ENCODE results near the gene CLEC3A.
A peak's percentile ranks its signal among the peaks of the same experiment; 100 is the strongest.

CLEC3A gene

DNA sequence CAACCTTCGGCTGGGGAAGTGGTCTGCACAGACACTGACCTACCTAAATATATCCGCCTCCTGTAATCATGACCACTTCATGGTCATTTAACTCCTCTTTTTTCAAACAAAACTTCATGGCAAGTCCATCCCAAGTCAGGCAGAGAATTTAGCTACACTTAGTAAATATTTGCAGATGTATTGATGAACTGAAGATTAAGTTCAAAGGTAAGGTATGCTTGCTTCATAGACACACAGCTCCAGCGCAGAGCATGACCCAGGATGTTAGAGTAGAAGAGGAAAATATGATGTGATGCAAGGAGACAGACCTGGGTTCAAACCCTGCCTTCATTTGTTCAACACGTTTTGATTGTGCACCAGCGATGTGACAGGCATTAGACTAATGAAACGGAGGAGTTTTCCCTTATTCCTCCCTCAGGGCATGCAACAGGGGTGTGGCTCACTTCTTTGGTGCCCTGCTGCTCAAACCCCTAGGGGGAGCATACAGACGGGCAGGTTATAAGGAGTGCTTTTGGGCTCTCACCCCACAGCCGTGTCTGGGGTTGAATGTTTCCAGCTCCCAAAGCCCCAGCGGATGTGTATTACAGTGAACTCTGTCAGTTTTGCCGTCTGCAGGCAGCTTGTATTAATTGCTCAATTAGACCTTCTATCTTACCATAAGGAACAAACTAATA is 23.9 kb upstream of the CLEC3A start:
- H3K36me3 ChIP-seq (replicated peaks), result no peaks in the 10 kb centered on the region
- in situ Hi-C loops (cut with MboI; ENCODE audit: low sequenced_read_pairs), result no loop called here
- DNase-seq (ENCODE audit: low spot score in 2 of 2), result no peak
- no peaks in the 10 kb centered on the region for H3K27me3 ChIP-seq (ENCODE audit: low read depth)
- H3K9me3 ChIP-seq, result no peaks in the 10 kb centered on the region
- no peak overlapping the region for H3K4me3 ChIP-seq
- H3K4me1 ChIP-seq, result no peaks in the 10 kb centered on the region

DNA sequence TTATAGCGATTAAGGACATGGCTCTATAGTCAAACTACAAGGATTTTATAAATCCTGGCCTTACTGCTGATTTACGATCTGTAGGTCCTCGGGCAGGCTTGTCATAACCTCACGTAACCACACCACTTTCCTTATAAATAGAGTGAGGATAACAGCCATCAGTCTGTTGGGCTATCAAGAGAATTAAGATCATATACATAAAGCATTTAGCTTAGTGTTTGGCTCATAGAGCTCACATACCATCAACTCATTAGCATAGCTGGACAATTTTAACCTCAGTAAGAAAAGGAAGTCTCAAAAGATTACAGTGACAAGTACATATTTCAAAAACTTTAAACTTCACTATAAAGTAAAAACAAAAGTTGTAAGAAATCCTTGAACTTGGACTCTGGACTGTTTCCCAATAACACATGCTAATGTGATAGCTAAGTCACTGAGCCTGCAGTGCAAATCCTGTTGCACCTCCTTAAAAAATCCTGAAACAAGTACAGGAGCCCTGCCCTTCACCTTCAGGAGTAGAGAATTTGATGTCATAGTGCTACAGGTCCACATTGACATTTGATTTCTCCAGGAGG is 20.8 kb upstream of the CLEC3A start:
- H3K9me3 ChIP-seq, result no peaks in the 10 kb centered on the region

DNA sequence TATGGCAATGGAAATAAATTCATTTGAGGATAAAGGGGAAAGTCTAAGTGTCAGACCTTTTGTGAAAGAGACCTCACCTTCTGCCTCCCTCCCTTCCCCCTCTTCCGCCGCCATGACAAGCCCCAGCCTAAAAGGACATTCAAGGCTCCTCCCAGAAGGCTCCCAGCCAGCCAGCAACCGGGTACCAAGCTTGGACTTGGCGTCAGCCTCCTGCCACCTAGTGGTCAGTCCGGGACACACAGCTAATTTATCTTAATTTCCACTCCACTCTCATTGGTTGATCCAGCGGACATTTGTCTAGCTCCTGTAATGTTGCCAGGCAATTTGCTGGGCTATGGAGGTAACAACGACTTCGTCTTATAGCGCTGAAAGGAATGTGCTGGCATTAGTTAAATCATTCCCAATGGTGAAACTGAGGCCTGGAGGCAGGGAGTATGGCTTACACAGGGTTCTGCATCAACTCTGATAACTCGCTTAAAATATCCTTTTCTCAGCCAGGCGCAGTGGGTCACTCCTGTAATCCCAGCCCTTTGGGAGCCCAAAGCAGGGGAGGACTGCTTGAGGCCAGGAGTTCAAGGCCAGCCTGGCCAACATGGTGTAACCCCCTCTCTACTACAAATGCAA is 19.3 kb upstream of the CLEC3A start:
- peak; percentile 76 to 92 for DNase-seq (ENCODE audit: low spot score in 2 of 2)
- Histone ChIP-seq H3K4me3 (no peak overlapping the region), H3K4me1 (no peaks in the 10 kb centered on the region), H3K9me3 (no peaks in the 10 kb centered on the region), H3K36me3 (replicated peaks) (no peaks in the 10 kb centered on the region), H3K27me3 (ENCODE audit: low read depth) (no peaks in the 10 kb centered on the region)
- in situ Hi-C loops (cut with MboI; ENCODE audit: low sequenced_read_pairs), result no loop called here

More for the DNA sequence above, 20.8 kb upstream of the CLEC3A start:
- no peaks in the 10 kb centered on the region for H3K36me3 ChIP-seq (replicated peaks)
- H3K4me1 ChIP-seq, result no peaks in the 10 kb centered on the region
- no peaks in the 10 kb centered on the region for H3K27me3 ChIP-seq (ENCODE audit: low read depth)
- no peak overlapping the region for H3K4me3 ChIP-seq
- no peak for DNase-seq (ENCODE audit: low spot score in 2 of 2)
- in situ Hi-C loops (cut with MboI; ENCODE audit: low sequenced_read_pairs), result no loop called here

DNA sequence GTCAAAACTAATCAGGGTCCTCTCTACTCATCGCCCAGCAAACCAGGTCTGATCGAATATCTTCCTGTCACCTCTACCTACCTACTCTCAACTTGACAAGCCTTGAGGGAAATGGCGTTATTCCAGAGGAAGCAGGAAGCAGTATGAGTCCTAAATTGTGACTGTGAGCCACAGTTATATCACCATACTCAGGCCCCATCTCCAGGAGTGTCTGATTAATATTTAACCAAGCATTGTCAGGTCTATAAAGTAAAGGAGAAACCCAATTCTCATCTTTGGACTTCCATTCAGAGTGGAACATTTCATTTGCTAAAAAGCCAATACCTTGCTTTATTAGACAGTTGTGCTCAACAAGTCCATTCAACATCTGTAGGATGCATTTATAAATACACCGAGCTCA is 17.8 kb upstream of the CLEC3A start:
- H3K4me1 ChIP-seq, result no peaks in the 10 kb centered on the region
- in situ Hi-C loops (cut with MboI; ENCODE audit: low sequenced_read_pairs), result no loop called here
- DNase-seq (ENCODE audit: low spot score in 2 of 2), result no peak

DNA sequence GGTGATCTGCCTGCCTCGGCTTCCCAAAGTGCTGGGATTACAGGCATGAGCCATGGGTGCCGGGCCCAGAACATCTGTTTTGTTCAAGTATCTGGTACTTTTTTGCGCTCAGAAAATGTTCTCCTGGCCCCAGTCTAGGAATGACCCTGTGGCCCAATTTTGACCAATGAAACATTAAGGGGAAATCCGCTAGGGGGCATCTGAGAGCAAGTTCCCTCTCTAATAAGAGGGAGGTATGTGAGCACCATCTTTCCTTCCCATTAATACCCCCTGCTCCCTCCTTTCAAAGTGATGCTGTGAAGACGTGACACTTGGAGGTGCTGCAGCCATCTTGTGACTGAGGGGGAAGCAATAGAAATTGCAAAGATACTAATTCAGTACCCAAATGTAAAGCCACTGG is 16.5 kb upstream of the CLEC3A start:
- in situ Hi-C loops (cut with MboI; ENCODE audit: low sequenced_read_pairs), result no loop called here

More for the DNA sequence above, 17.8 kb upstream of the CLEC3A start:
- H3K27me3 ChIP-seq (ENCODE audit: low read depth), result no peaks in the 10 kb centered on the region
- H3K36me3 ChIP-seq (replicated peaks), result no peaks in the 10 kb centered on the region
- H3K4me3 ChIP-seq, result no peak overlapping the region
- H3K9me3 ChIP-seq, result no peaks in the 10 kb centered on the region

DNA sequence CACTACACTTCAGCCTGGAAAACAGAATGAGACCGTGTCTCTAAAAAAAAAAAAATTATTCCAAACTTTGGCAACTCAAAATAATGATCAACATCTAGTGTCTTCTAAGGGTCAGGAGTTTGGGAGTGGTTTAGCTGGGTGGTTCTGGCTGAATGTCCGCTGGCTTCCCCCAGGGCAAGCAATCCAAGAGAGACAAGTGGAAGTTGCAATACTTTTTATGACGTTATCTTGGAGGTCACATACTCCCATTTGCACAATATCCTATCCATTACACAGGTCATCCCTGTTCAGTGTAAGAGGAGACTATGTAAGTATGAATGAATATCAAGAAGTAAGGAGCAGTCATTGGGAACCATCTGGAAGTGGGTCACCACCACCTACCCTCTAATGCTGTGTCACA is 15.2 kb upstream of the CLEC3A start:
- Histone ChIP-seq H3K4me1 (no peaks in the 10 kb centered on the region), H3K9me3 (no peaks in the 10 kb centered on the region), H3K36me3 (replicated peaks) (no peaks in the 10 kb centered on the region), H3K27me3 (ENCODE audit: low read depth) (no peaks in the 10 kb centered on the region), H3K4me3 (no peak overlapping the region)
- in situ Hi-C loops (cut with MboI; ENCODE audit: low sequenced_read_pairs), result no loop called here
- DNase-seq (ENCODE audit: low spot score in 2 of 2), result no peak

More for the DNA sequence above, 16.5 kb upstream of the CLEC3A start:
- Histone ChIP-seq H3K9me3 (no peaks in the 10 kb centered on the region), H3K27me3 (ENCODE audit: low read depth) (no peaks in the 10 kb centered on the region), H3K4me1 (no peaks in the 10 kb centered on the region), H3K36me3 (replicated peaks) (no peaks in the 10 kb centered on the region), H3K4me3 (no peak overlapping the region)
- DNase-seq (ENCODE audit: low spot score in 2 of 2), result peak in 1 of 2 experiments; percentile 52

DNA sequence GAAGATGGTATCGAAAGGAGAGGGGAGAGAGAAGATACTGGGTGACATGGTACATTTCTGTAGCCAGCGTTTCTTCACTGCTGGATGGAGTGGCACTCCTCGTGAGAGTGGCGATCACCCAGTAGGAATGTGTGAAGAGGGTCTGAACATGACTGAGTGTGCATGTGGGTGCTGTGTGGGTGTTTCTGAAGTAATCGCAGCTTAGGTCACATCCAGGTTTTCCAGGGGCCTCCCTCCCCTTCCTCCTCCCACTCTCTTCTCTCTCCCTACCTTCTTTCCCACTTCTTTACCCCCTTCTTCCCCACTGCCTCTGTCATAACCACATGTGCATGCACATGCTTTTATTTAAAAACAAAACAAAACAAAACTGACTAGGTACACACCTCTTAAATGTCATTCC is 1.8 kb downstream of the CLEC3A start:
- no peak for DNase-seq (ENCODE audit: low spot score in 2 of 2)
- Histone ChIP-seq H3K4me3 (no peak overlapping the region), H3K4me1 (no peaks in the 10 kb centered on the region), H3K36me3 (replicated peaks) (no peaks in the 10 kb centered on the region), H3K27me3 (ENCODE audit: low read depth) (no peaks in the 10 kb centered on the region), H3K9me3 (no peaks in the 10 kb centered on the region)
- in situ Hi-C loops (cut with MboI; ENCODE audit: low sequenced_read_pairs), result no loop called here

DNA sequence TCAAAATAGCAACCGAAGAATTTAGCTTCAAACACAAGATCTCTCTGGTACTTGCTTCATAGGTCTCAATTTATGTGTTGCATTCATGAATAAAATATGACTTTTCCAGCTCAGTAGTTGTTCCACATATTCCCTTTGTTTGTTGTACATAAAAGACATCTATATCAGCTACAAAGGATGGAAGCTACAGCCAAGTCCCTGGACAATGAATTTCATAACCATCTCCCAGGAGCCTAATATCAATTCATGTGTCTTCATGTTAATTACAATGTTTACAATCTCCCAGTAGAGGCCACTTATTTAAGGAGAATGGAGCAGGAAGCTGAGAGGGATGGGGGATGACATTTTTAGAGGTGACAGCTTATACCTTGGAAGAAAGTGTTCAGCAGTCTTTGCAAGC is 3.3 kb downstream of the CLEC3A start:
- Histone ChIP-seq H3K36me3 (replicated peaks) (no peaks in the 10 kb centered on the region), H3K4me1 (no peaks in the 10 kb centered on the region), H3K27me3 (ENCODE audit: low read depth) (no peaks in the 10 kb centered on the region), H3K9me3 (no peaks in the 10 kb centered on the region), H3K4me3 (no peak overlapping the region)
- DNase-seq (ENCODE audit: low spot score in 2 of 2), result no peak
- in situ Hi-C loops (cut with MboI; ENCODE audit: low sequenced_read_pairs), result no loop called here

DNA sequence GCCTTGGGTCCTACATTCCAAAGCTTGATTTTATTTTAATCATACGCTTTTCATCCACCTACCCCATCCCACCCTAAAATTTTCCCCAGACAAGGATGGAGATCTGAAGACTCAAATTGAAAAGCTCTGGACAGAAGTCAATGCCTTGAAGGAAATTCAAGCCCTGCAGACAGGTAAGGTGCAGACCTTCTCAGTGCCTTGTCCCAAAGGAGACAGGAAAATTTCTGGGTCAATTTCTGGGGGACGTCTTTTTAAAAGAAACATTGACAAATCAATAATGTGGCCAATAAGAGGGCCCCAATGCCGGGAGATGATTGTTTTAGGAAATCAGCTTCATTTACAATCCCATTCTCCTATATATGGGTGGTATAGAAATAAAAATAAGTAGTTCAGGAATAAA is 5.7 kb downstream of the CLEC3A start:
- no peaks in the 10 kb centered on the region for H3K27me3 ChIP-seq (ENCODE audit: low read depth)
- H3K9me3 ChIP-seq, result no peaks in the 10 kb centered on the region
- H3K4me1 ChIP-seq, result no peaks in the 10 kb centered on the region
- in situ Hi-C loops (cut with MboI; ENCODE audit: low sequenced_read_pairs), result no loop called here
- no peaks in the 10 kb centered on the region for H3K36me3 ChIP-seq (replicated peaks)
- no peak for DNase-seq (ENCODE audit: low spot score in 2 of 2)
- no peak overlapping the region for H3K4me3 ChIP-seq

DNA sequence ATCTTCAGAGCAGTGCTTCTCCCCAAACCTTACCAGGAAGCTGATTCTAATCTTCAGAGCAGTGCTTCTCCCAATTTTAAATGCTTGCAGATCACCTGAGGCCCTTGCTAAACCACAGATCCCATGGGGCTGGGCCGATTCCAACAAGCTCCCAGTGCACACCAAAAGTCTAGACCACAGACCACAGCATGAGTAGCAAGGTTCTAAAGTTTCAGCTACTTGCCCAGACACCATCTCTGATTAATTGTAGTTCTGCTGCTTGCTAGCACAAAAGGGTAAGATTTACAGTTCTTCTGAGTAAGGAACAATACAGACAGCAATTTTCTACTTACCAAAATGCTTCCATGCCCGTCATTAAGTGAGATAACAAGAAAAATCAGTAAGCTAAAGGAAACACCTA is 12.2 kb downstream of the CLEC3A start:
- H3K9me3 ChIP-seq, result no peaks in the 10 kb centered on the region
- H3K27me3 ChIP-seq (ENCODE audit: low read depth), result no peaks in the 10 kb centered on the region
- no peaks in the 10 kb centered on the region for H3K36me3 ChIP-seq (replicated peaks)
- in situ Hi-C loops (cut with MboI; ENCODE audit: low sequenced_read_pairs), result no loop called here
- no peak overlapping the region for H3K4me3 ChIP-seq
- DNase-seq (ENCODE audit: low spot score in 2 of 2), result no peak
- no peaks in the 10 kb centered on the region for H3K4me1 ChIP-seq

DNA sequence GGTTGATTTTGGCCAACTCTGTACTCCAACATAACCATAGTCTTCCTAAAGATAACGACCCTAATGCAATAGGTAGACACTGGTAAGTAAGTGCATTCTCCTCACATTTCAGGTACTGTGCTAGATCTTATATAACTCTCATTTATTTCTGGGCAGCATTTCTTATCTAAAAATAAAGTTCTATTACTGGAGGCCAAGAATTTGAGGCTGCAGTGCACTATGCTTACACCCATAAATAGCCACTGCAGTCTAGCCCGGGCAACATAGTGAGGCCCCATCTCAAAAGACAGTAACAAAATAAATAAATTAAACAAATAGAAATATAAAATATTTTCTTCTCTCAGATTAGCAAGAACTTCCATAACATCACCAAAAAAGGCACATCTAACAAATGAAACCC is 12.7 kb downstream of the CLEC3A start:
- Histone ChIP-seq H3K4me3 (no peak overlapping the region), H3K36me3 (replicated peaks) (no peaks in the 10 kb centered on the region), H3K27me3 (ENCODE audit: low read depth) (no peaks in the 10 kb centered on the region), H3K4me1 (no peaks in the 10 kb centered on the region), H3K9me3 (no peaks in the 10 kb centered on the region)
- DNase-seq (ENCODE audit: low spot score in 2 of 2), result no peak
- in situ Hi-C loops (cut with MboI; ENCODE audit: low sequenced_read_pairs), result no loop called here

DNA sequence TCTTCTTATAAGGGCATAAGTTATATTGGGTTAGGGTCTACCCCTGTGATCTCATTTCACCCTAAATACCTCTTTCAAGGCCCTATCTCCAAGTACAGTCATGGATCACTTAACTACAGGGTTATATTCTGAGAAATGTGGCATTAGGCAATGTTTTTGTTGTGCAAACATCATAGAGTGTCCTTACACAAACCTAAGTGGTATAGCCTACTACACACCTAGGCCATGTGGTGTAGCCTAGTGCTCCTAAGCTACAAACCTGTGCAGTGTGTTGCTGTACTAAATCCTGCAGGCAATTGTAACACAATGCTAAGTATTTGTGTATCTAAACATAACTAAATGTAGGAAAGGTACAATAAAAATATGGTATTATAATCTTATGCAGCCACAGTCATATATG is 18.0 kb downstream of the CLEC3A start:
- in situ Hi-C loops (cut with MboI; ENCODE audit: low sequenced_read_pairs), result no loop called here

DNA sequence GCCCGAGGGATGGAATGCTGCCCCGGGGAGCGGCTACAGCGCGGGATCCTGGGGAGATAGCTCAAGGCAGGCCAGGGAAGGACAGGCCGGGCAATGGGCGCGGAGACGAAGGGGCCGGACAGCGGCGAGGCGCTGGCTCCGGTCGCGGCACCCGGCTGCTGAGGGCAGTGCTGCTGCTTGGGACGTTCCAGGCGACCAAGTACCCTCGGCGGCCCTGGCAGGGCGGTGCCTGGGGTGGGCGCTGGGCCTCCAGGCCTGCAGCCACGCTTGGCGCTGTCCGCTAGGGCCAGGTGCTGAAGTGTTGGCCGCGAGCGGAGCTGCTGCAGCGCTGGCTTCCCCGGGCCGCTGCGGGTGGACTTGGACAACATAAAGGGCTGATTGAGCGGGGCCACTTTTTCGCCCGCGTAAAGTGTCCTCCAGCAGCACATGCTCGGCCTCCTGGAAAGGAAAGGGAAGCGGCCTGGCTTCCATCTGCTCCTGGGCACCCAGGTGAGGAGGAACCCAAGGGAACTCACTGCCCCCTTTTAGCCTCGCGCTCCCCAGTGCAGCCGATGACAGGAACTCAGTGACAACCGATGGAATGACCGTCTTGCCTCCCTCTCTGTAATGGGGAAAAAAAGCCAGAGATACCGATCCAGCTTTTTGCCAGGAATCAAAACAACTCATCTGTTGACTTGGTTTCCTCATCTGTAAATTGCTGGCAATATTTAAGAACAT is 23.7 kb downstream of the CLEC3A start:
- Histone ChIP-seq H3K4me3 (no peak overlapping the region), H3K4me1 (no peaks in the 10 kb centered on the region), H3K9me3 (no peaks in the 10 kb centered on the region), H3K36me3 (replicated peaks) (no peaks in the 10 kb centered on the region), H3K27me3 (ENCODE audit: low read depth) (0 out of 2 replicates have a peak, but pooled peaks cover 2% of the 10 kb centered on the region)
- in situ Hi-C loops (cut with MboI; ENCODE audit: low sequenced_read_pairs), result no loop called here
- DNase-seq (ENCODE audit: low spot score in 2 of 2), result peak; percentile 19 to 77

More for the DNA sequence above, 18.0 kb downstream of the CLEC3A start:
- no peaks in the 10 kb centered on the region for H3K4me1 ChIP-seq
- no peaks in the 10 kb centered on the region for H3K9me3 ChIP-seq
- H3K4me3 ChIP-seq, result no peak overlapping the region
- no peaks in the 10 kb centered on the region for H3K36me3 ChIP-seq (replicated peaks)
- no peaks in the 10 kb centered on the region for H3K27me3 ChIP-seq (ENCODE audit: low read depth)
- no peak for DNase-seq (ENCODE audit: low spot score in 2 of 2)

DNA sequence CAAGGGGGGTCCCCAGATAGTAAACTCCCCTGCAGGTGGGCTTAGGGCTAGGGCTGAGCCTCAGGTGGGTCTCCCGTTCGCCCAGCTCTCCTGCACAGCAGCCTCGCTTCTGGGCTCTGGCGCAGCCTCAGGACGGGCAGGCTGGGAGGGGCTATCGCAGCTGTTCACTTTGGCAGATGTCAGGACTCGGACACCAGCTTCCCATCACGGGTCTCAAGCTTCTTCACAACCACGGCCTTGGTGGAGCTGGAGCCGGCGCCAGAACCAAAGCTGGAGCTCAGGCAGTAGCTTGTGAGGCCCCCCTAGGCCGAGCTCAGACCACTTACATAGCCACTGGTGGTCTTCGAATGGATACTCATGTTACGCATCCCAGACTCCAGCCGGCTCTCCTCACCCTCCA is 26.0 kb downstream of the CLEC3A start:
- DNase-seq (ENCODE audit: low spot score in 2 of 2), result no peak
- Histone ChIP-seq H3K36me3 (replicated peaks) (no peaks in the 10 kb centered on the region), H3K27me3 (ENCODE audit: low read depth) (0 out of 2 replicates have a peak, but pooled peaks cover 2% of the 10 kb centered on the region), H3K4me1 (no peaks in the 10 kb centered on the region), H3K9me3 (no peaks in the 10 kb centered on the region), H3K4me3 (no peak overlapping the region)
- in situ Hi-C loops (cut with MboI; ENCODE audit: low sequenced_read_pairs), result no loop called here
